ENCODE results near the gene UBE2H.

GRCh38 chr7:129890090-129890489, 62.7 kb downstream of the UBE2H start:
- TF ChIP-seq CTCF (IDR thresholded peaks at IDR 0.05) (no peak), POLR2A (IDR thresholded peaks at IDR 0.05) (no peak), POLR2AphosphoS5 (IDR thresholded peaks at IDR 0.05) (no peak)

Measured in upper lobe of left lung (tissue), 4 donors.